KMS-11 (cell line): ENCODE measurements around the gene CENPV.
"Not testable (repeated sequence)": the region's sequence is repeated elsewhere in the genome, so short reads cannot be mapped to it uniquely, and the experiment has no call there.

Experiments used
- H2AFZ ChIP-seq: fragments of 200-600 bp; sonication (generic); 2 replicates; pipeline ENCODE4 v1.6.1; 2016; ENCODE audit warnings: antibody characterized with exemption, mixed run types, low read depth
- H3K27ac ChIP-seq: fragments of 200-600 bp; sonication (generic); 2 replicates; pipeline ENCODE4 v1.6.1; 2016; ENCODE audit warnings: mild to moderate bottlenecking, mixed run types
- H3K27me3 ChIP-seq: fragments of 200-600 bp; sonication (generic); 2 replicates; pipeline ENCODE4 v1.6.1; 2017; ENCODE audit warnings: mild to moderate bottlenecking, low read depth, mixed run types, moderate library complexity; ENCODE audit not compliant: insufficient read depth
- H3K36me3 ChIP-seq: fragments of 200-600 bp; sonication (generic); 2 replicates; pipeline ENCODE4 v1.6.1; 2017; ENCODE audit warnings: mild to moderate bottlenecking, mixed run types; ENCODE audit not compliant: insufficient read depth
- H3K4me1 ChIP-seq: fragments of 200-600 bp; sonication (generic); 2 replicates; pipeline ENCODE4 v1.6.1; 2016; ENCODE audit warnings: mild to moderate bottlenecking, low read depth, mixed run types; ENCODE audit not compliant: poor library complexity, severe bottlenecking
- H3K4me2 ChIP-seq: fragments of 200-600 bp; sonication (generic); 2 replicates; pipeline ENCODE4 v1.7.0; 2016; ENCODE audit warnings: mild to moderate bottlenecking, mixed run types
- H3K4me3 ChIP-seq: fragments of 200-600 bp; sonication (generic); IDR thresholded peaks from 2 replicates; pipeline ENCODE4 v1.6.1; 2017; ENCODE audit warnings: low read depth, low read length, mixed read lengths; ENCODE audit not compliant: insufficient read depth
- H3K79me2 ChIP-seq: fragments of 200-600 bp; sonication (generic); 2 replicates; pipeline ENCODE4 v1.6.1; 2016; ENCODE audit warnings: low read depth, mixed run types; ENCODE audit not compliant: insufficient read depth
- H3K9ac ChIP-seq: fragments of 200-600 bp; sonication (generic); 2 replicates; pipeline ENCODE4 v1.6.1; 2016; ENCODE audit warnings: mild to moderate bottlenecking, mixed run types
- H4K20me1 ChIP-seq: fragments of 200-600 bp; sonication (generic); 2 replicates; pipeline ENCODE4 v1.6.1; 2016; ENCODE audit warnings: mild to moderate bottlenecking, mixed run types; ENCODE audit not compliant: insufficient read depth
- TF ChIP-seq, protein P1 (sequence below): fragments of 200-600 bp; sonication (generic); conservative IDR thresholded peaks from 2 replicates; pipeline ENCODE4 v1.6.1; 2017; ENCODE audit warnings: low read depth, mild to moderate bottlenecking, antibody characterized with exemption, low read length, moderate library complexity, mixed read lengths

Gene CENPV

DNA sequence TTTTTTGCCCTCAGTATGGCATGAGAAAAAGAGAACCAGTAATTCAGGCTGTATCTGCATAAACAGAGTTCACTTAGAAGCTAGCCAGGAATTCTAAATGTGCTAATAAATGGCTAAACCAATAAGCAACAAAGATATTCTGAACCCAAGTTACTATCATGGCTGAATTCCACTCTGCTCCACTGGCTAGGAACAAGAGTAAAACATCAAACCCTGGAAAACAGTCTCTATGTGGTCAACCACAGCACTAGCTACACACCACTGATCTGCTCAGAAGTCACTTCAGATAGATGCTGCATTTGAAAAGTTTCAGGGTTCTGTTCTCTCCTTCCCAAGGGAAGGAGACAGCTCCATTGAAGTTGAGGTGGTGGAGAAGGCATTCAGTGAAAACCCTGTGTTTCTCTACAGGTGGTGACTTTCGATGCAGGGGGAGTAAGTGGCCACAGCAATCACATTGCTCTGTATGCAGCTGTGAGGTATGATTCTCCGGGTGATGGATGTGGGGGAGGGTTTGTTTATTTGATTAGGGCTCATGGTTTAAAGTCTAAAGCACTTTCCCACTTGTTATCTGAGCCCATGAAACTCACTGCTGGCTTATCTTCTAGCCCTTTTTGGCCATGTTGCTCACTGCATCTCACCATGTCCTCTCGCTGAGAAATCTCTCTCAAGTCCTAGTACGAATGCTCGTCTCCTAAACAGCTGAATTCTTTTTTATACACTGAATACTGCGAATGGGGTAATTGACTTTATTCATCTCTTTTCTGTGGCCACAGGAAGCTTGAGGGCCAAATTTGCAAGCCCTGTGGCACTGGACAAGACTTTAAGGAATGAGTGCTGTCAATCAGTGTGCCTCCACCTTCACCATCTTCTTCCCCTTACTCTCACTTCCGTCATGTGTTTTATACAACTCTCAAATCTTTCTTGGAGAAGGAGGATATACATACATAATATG, 39.9 kb downstream of the CENPV start:
- Histone ChIP-seq H4K20me1 (no peaks in the 10 kb centered on the region), H3K4me3 (no peak overlapping the region), H3K79me2 (no peaks in the 10 kb centered on the region), H3K4me2 (no peak overlapping the region), H3K4me1 (no peaks in the 10 kb centered on the region), H3K36me3 (no peaks in the 10 kb centered on the region), H3K27ac (no peak overlapping the region), H3K9ac (no peak overlapping the region), H2AFZ (no peak overlapping the region), H3K27me3 (no peaks in the 10 kb centered on the region)
- TF ChIP-seq, protein P1, sequence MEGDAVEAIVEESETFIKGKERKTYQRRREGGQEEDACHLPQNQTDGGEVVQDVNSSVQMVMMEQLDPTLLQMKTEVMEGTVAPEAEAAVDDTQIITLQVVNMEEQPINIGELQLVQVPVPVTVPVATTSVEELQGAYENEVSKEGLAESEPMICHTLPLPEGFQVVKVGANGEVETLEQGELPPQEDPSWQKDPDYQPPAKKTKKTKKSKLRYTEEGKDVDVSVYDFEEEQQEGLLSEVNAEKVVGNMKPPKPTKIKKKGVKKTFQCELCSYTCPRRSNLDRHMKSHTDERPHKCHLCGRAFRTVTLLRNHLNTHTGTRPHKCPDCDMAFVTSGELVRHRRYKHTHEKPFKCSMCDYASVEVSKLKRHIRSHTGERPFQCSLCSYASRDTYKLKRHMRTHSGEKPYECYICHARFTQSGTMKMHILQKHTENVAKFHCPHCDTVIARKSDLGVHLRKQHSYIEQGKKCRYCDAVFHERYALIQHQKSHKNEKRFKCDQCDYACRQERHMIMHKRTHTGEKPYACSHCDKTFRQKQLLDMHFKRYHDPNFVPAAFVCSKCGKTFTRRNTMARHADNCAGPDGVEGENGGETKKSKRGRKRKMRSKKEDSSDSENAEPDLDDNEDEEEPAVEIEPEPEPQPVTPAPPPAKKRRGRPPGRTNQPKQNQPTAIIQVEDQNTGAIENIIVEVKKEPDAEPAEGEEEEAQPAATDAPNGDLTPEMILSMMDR = no peak

DNA sequence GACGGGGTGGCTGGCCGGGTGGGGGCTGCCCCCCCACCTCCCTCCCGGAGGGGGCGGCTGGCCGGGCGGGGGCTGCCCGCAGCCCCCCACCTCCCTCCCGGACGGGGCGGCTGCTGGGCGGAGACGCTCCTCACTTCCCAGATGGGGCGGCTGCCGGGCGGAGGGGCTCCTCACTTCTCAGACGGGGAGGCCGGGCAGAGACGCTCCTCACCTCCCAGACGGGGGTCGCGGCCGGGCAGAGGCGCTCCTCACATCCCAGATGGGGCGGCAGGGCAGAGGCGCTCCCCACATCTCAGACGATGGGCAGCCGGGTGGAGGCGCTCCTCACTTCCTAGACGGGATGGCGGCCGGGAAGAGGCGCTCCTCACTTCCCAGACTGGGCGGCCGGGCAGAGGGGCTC, 41.2 kb downstream of the CENPV start:
- H3K4me2 ChIP-seq, H3K4me3 ChIP-seq, H3K27me3 ChIP-seq, H3K27ac ChIP-seq, H4K20me1 ChIP-seq, H3K9ac ChIP-seq, H3K79me2 ChIP-seq, H3K36me3 ChIP-seq, H3K4me1 ChIP-seq, H2AFZ ChIP-seq: not testable (repeated sequence)

DNA sequence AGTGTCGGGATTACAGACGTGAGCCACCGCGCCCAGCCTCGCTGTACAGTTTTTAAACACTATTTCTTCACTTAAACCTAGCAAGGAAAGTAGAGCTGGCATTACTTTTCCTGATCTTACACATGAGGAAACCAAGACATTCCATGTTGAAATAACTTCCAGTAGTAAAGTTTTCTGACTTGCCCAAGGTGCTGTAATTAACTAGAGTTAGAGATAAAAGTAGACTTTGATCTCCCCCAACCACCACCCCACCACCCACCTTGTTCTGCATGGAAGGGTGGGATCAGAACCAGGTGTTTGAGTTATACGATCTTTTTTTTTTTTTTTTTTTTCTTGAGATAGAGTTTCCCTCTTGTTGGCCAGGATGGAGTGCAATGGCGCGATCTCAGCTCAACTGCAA, 47.1 kb downstream of the CENPV start:
- Histone ChIP-seq H3K79me2 (no peaks in the 10 kb centered on the region), H3K36me3 (no peaks in the 10 kb centered on the region), H3K27ac (no peak overlapping the region), H3K4me1 (no peaks in the 10 kb centered on the region), H2AFZ (no peak overlapping the region), H3K9ac (no peak overlapping the region), H4K20me1 (no peaks in the 10 kb centered on the region), H3K4me3 (no peak overlapping the region), H3K27me3 (no peaks in the 10 kb centered on the region), H3K4me2 (no peak overlapping the region)
- TF ChIP-seq, protein P1 = no peak

DNA sequence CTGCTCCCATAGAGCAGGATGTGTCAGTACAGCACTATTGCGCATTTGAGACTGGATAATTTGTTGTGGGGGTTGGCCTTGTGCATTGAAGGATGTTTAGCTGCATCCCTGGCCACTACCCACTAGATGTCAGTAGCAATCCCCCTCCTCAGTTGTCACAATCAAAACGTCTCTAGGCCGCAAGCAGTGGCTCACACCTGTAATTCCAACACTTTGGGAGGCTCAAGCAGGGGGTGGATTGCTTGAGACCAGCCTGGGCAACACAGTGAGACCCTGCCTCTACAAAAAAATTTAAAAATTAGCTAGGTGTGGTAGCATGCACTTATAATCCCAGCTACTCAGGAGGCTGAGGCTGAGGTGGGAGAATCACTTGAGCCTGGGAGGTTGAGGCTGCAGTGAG, 48.4 kb downstream of the CENPV start:
- Histone ChIP-seq H4K20me1 (no peaks in the 10 kb centered on the region), H2AFZ (no peak overlapping the region), H3K36me3 (no peaks in the 10 kb centered on the region), H3K27ac (no peak overlapping the region), H3K9ac (no peak overlapping the region), H3K4me2 (no peak overlapping the region), H3K27me3 (no peaks in the 10 kb centered on the region), H3K79me2 (no peaks in the 10 kb centered on the region), H3K4me1 (no peaks in the 10 kb centered on the region), H3K4me3 (no peak overlapping the region)
- TF ChIP-seq, protein P1 = 0 out of 2 replicates have a peak, but pooled peaks have one; percentile 20

DNA sequence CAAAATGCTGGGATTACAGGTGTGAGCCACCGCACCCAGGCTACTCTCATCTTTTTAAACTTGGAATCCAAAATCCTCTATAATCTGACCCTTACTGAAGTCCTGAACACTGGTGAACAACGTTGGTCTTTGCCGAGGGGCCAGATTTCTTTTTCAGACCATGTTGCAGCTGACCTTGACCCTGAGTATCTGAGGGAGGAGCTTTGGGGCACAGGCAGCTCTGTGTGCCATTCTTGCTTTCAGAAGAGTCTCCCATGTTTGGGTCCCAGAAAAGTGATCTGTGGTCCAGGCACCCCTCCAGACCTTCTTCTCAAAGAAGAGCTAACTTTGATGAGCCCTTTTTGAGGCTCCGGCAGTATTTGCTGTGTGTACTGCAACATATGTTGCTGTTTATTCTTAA, 50.4 kb downstream of the CENPV start:
- Histone ChIP-seq H2AFZ (no peak overlapping the region), H3K4me1 (no peaks in the 10 kb centered on the region), H3K4me2 (no peak overlapping the region), H3K36me3 (no peaks in the 10 kb centered on the region), H3K79me2 (no peaks in the 10 kb centered on the region), H3K27ac (no peak overlapping the region), H3K9ac (no peak overlapping the region), H3K27me3 (no peaks in the 10 kb centered on the region), H4K20me1 (no peaks in the 10 kb centered on the region), H3K4me3 (no peak overlapping the region)
- TF ChIP-seq, protein P1 = no peak
